SK-N-MC (cell line): ENCODE results near the gene ARL5B.

ENCODE experiments used
- EZH2 ChIP-seq: fragments of 200-600 bp; sonication (generic); IDR thresholded peaks from one replicate; pipeline ENCODE4 v1.6.1; 2017; ENCODE audit warnings: antibody characterized with exemption
- FOXP2 ChIP-seq: optimal IDR thresholded peaks from 2 replicates; pipeline ENCODE3; 2011; ENCODE audit warnings: mild to moderate bottlenecking, moderate library complexity; ENCODE audit not compliant: insufficient read depth; ENCODE audit errors: extremely low read length, control extremely low read depth
- POLR2AphosphoS5 ChIP-seq: IDR thresholded peaks from 2 replicates; pipeline ENCODE4 v1.6.1; 2012; ENCODE audit warnings: mild to moderate bottlenecking, low read depth, low read length, borderline replicate concordance

GRCh38 chr10:18660816-18661431 is 1.7 kb downstream of the ARL5B start:
- no peak for TF ChIP-seq FOXP2
- TF ChIP-seq POLR2AphosphoS5, result no peak
- no peak for TF ChIP-seq EZH2
